HepG2 (cell line): ENCODE measurements around the gene PTH1R. TPM values are rescaled to one million over a fixed set of nuclear protein-coding genes. Genes with fewer than 3 reads are reported as not detected.

Experiments used
- EED ChIP-seq: sonication (generic); formaldehyde crosslinking; IDR thresholded peaks from 2 replicates; pipeline ENCODE4 v1.5.0; 2020; ENCODE audit warnings: mild to moderate bottlenecking, missing genetic modification reagents
- FOXK1 ChIP-seq: sonication (generic); formaldehyde crosslinking; IDR thresholded peaks from 2 replicates; pipeline ENCODE4 v1.4.0; 2020; ENCODE audit warnings: low read depth, missing genetic modification reagents, borderline replicate concordance
- KDM5B ChIP-seq: sonication (generic); formaldehyde crosslinking; IDR thresholded peaks from 2 replicates; pipeline ENCODE4 v1.4.0; 2020; ENCODE audit warnings: missing genetic modification reagents, mild to moderate bottlenecking, borderline replicate concordance
- KLF16 ChIP-seq, 2 experiments: sonication (generic) in 1 of 2; formaldehyde crosslinking in 1 of 2; IDR thresholded peaks; 2 replicates each; pipeline versions ENCODE4 v1.6.1 to v1.8.0; 2016 to 2023; ENCODE audit warnings: missing genetic modification reagents in 2 of 2, missing compliant biosample characterization in 1 of 2
- NR2F1 ChIP-seq, 2 experiments: fragments of 450-650 bp in 1 of 2; formaldehyde crosslinking in 1 of 2; IDR thresholded peaks; 2 replicates each; pipeline versions ENCODE4 v1.5.0 to v1.6.1; 2016 to 2020; ENCODE audit warnings: mild to moderate bottlenecking in 1 of 2, missing compliant biosample characterization in 1 of 2, missing genetic modification reagents in 1 of 2, moderate library complexity in 1 of 2
- NR2F6 ChIP-seq, 2 experiments: IDR thresholded peaks; 2 replicates each; pipeline ENCODE4 v1.6.1; 2016; ENCODE audit warnings: antibody characterized with exemption in 1 of 2, mild to moderate bottlenecking in 1 of 2
- ZBTB40 ChIP-seq, 2 experiments: fragments of 450-650 bp in 1 of 2; sonication (generic) in 1 of 2; formaldehyde crosslinking in 1 of 2; IDR thresholded peaks; 2 replicates each; pipeline versions ENCODE4 v1.6.1 to v1.8.0; 2016 to 2022; ENCODE audit warnings: antibody characterized with exemption in 1 of 2, mild to moderate bottlenecking in 1 of 2, missing genetic modification reagents in 1 of 2
- ZBTB7B ChIP-seq: sonication (generic); formaldehyde crosslinking; IDR thresholded peaks from 2 replicates; pipeline ENCODE4 v1.4.0; 2020; ENCODE audit warnings: missing genetic modification reagents
- ZNF224 ChIP-seq: sonication (generic); formaldehyde crosslinking; IDR thresholded peaks from 2 replicates; pipeline ENCODE4 v1.5.0; 2020; ENCODE audit warnings: mild to moderate bottlenecking, missing genetic modification reagents
- ZNF326 ChIP-seq: sonication (generic); formaldehyde crosslinking; IDR thresholded peaks from 2 replicates; pipeline ENCODE4 v1.4.0; 2020; ENCODE audit warnings: missing genetic modification reagents, borderline replicate concordance
- ZNF710 ChIP-seq: sonication (generic); formaldehyde crosslinking; IDR thresholded peaks from 2 replicates; pipeline ENCODE4 v1.5.0; 2020; ENCODE audit warnings: mild to moderate bottlenecking, missing genetic modification reagents, borderline replicate concordance
- ZNF784 ChIP-seq: sonication (generic); formaldehyde crosslinking; IDR thresholded peaks from 2 replicates; pipeline ENCODE4 v1.5.1; 2020; ENCODE audit warnings: missing genetic modification reagents, mild to moderate bottlenecking, borderline replicate concordance
- polyA plus RNA-seq, 8 experiments: library from polyadenylated mRNA; depleted of rRNA in 3 of 8; stranded (reverse) in 7 of 8; unstranded in 1 of 8; fragments of >200 nt; fragmentation: Illumina TruSeq in 4 of 8; extraction: Trizol in 4 of 8; gene quantifications; 2 replicates each; pipeline versions ENCODE4 v1.2.1 to v1.2.3, GENCODE V29; 2011 to 2016; ENCODE audit warnings: low read depth in 4 of 8, missing spikeins in 1 of 8, mixed read lengths in 1 of 8; ENCODE audit not compliant: insufficient read depth in 1 of 8
- total RNA-seq, 5 experiments: library from RNA; depleted of rRNA; stranded (reverse); fragments of >200 nt; fragmentation: Illumina TruSeq; extraction: Trizol; gene quantifications; 2 replicates each; pipeline ENCODE4 v1.2.3, GENCODE V29; 2016; ENCODE audit warnings: low read depth in 1 of 5
- TF ChIP-seq, protein P1 (sequence below): sonication (generic); formaldehyde crosslinking; IDR thresholded peaks from 2 replicates; pipeline ENCODE4 v1.4.0; 2020; ENCODE audit warnings: mild to moderate bottlenecking, low read depth, missing genetic modification reagents

The PTH1R gene
- total and polyA plus RNA-seq, 2 of the 13 experiments (the other 11 are each of a cell fraction or from before 2014, with no cell fraction given) = not detected

DNA sequence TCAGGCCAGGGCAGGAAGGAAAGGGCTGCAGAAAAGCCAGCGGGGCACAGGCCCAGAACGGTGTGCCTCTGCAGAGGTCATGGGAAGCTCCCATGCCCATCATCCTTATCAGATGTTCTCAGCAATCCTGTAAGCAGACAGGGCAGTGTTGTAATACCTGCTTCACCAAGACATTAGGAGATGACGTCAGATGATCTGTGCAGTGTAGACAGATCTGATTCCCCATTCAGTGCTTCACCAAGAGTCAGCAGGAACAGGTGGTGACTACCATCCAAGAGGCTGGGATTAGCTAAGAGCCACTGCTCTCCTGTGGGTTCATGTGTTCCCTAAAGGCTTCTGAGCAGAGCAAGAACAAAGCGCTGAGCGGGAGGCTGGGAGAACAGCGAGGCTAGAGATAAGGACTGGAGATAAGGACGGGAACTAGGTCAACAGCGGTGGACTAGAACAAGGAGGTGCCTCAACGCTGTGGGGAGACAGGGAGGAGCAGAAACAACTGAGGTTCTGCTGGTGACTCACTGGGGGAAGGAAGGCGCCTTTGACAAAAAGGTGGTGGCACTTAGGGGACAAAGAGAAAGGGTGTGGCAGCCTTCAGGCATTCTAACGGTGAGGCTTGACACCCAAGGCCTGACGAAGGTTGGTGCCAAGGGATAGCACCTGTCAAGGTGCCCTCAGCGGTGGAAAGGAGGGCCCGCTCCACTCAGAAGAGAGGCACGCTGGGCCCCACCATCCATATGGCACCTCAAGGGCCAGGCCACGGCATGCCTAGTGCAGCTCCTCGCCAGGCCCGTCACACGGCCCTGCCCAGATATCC is 70.7 kb downstream of the PTH1R start (continued):
- TF ChIP-seq NR2F1 (CRISPR knock-in tag; IDR thresholded peaks at IDR 0.05) (peak in 1 of 2 experiments; percentile 18; a peak in 1 of 4 replicates), ZNF784 (CRISPR knock-in tag) (peak; percentile 50; the same call in 1 of the 2 replicates), KLF16 (CRISPR knock-in tag; IDR thresholded peaks at IDR 0.05) (no peak), FOXK1 (CRISPR knock-in tag) (peak; percentile 15; the same call in 1 of the 2 replicates), ZNF710 (CRISPR knock-in tag) (peak; percentile 65; the same call in 1 of the 2 replicates), ZBTB40 (IDR thresholded peaks at IDR 0.05) (no peak), ZBTB40 (CRISPR knock-in tag; IDR thresholded peaks at IDR 0.05) (no peak), EED (CRISPR knock-in tag) (no peak), ZNF326 (CRISPR knock-in tag) (no peak), NR2F6 (IDR thresholded peaks at IDR 0.05) (peak; percentile 71), NR2F6 (CRISPR knock-in tag; IDR thresholded peaks at IDR 0.05) (peak; percentile 65; the same call in 1 of the 2 replicates), ZBTB7B (CRISPR knock-in tag) (peak; percentile 72; the same call in 1 of the 2 replicates), ZNF224 (CRISPR knock-in tag) (no peak), KDM5B (CRISPR knock-in tag) (peak; percentile 59; the same call in 1 of the 2 replicates)
- TF ChIP-seq, protein P1, sequence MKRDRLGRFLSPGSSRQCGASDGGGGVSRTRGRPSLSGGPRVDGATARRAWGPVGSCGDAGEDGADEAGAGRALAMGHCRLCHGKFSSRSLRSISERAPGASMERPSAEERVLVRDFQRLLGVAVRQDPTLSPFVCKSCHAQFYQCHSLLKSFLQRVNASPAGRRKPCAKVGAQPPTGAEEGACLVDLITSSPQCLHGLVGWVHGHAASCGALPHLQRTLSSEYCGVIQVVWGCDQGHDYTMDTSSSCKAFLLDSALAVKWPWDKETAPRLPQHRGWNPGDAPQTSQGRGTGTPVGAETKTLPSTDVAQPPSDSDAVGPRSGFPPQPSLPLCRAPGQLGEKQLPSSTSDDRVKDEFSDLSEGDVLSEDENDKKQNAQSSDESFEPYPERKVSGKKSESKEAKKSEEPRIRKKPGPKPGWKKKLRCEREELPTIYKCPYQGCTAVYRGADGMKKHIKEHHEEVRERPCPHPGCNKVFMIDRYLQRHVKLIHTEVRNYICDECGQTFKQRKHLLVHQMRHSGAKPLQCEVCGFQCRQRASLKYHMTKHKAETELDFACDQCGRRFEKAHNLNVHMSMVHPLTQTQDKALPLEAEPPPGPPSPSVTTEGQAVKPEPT (CRISPR knock-in tag) = no peak
